Neural cell (in vitro differentiated cells): ENCODE measurements around the gene TMEM106B. TPM values are rescaled to one million over a fixed set of nuclear protein-coding genes. Genes with fewer than 3 reads are reported as not detected.

Experiments
- H2AFZ ChIP-seq: fragments of 200-600, 300-800 bp; sonication (generic), shearing (Covaris generic); 2 replicates; pipeline ENCODE4 v1.6.0; 2014; ENCODE audit warnings: low read depth, mild to moderate bottlenecking, antibody characterized with exemption, low read length, moderate library complexity
- H3F3A ChIP-seq: fragments of 200-600 bp; shearing (Covaris generic); 2 replicates; pipeline ENCODE4 v1.6.1; 2016; ENCODE audit warnings: mild to moderate bottlenecking, moderate library complexity, mixed read lengths, antibody characterized with exemption, low read length; ENCODE audit not compliant: insufficient read depth, poor library complexity, severe bottlenecking
- H3K27ac ChIP-seq: fragments of 200-600, 300-800 bp; sonication (generic), shearing (Covaris generic); 2 replicates; pipeline ENCODE4 v1.5.1; 2014; ENCODE audit warnings: mild to moderate bottlenecking, low read length, moderate library complexity
- H3K27me3 ChIP-seq: fragments of 300-800, 200-600 bp; sonication (generic), shearing (Covaris generic); 2 replicates; pipeline ENCODE4 v1.6.0; 2014; ENCODE audit warnings: mild to moderate bottlenecking, low read depth, low read length, moderate library complexity; ENCODE audit not compliant: insufficient read depth
- H3K36me3 ChIP-seq: fragments of 300-800, 200-600 bp; sonication (generic), shearing (Covaris generic); 2 replicates; pipeline ENCODE4 v1.5.1; 2014; ENCODE audit warnings: mild to moderate bottlenecking, antibody characterized with exemption, low read length, moderate library complexity; ENCODE audit not compliant: insufficient read depth
- H3K4me2 ChIP-seq: fragments of 300-800, 200-600 bp; sonication (generic), shearing (Covaris generic); 2 replicates; pipeline ENCODE4 v1.6.0; 2014; ENCODE audit warnings: mild to moderate bottlenecking, low read length
- H3K4me3 ChIP-seq: fragments of 300-800, 200-600 bp; sonication (generic), shearing (Covaris generic); 2 replicates; pipeline ENCODE4 v1.5.1; 2014; ENCODE audit warnings: mild to moderate bottlenecking, low read length, moderate library complexity
- H3K79me2 ChIP-seq: fragments of 200-600 bp; shearing (Covaris generic); replicated peaks from 2 replicates; pipeline ENCODE4 v1.6.0; 2014; ENCODE audit warnings: mild to moderate bottlenecking, low read length, moderate library complexity; ENCODE audit not compliant: insufficient read depth
- H3K9ac ChIP-seq: fragments of 300-800, 200-600 bp; sonication (generic), shearing (Covaris generic); 2 replicates; pipeline ENCODE4 v1.6.1; 2016; ENCODE audit warnings: mild to moderate bottlenecking, low read length, mixed read lengths
- H3K9me2 ChIP-seq: fragments of 200-600 bp; shearing (Covaris generic); 2 replicates; pipeline ENCODE4 v1.6.1; 2016; ENCODE audit warnings: mild to moderate bottlenecking, low read length, mixed read lengths; ENCODE audit not compliant: insufficient read depth
- H3K9me3 ChIP-seq: fragments of 200-600, 300-800 bp; sonication (generic), shearing (Covaris generic); 2 replicates; pipeline ENCODE4 v1.6.1; 2016; ENCODE audit warnings: mild to moderate bottlenecking, mixed run types, low read length, moderate library complexity, mixed read lengths
- H4K20me1 ChIP-seq: fragments of 200-600 bp; shearing (Covaris generic); 2 replicates; pipeline ENCODE4 v1.6.1; 2016; ENCODE audit warnings: mild to moderate bottlenecking, mixed run types; ENCODE audit not compliant: insufficient read depth
- EP300 ChIP-seq: fragments of 450-650 bp; conservative IDR thresholded peaks from 2 replicates; pipeline ENCODE4 v1.6.1; 2014; ENCODE audit warnings: antibody characterized with exemption, mild to moderate bottlenecking, moderate library complexity; ENCODE audit not compliant: poor library complexity, severe bottlenecking
- EZH2 ChIP-seq: fragments of 200-600, 300-800 bp; shearing (Covaris generic), sonication (generic); IDR thresholded peaks from 2 replicates; pipeline ENCODE4 v1.6.1; 2014; ENCODE audit warnings: antibody characterized with exemption, low read length, borderline replicate concordance, mild to moderate bottlenecking; ENCODE audit not compliant: insufficient read depth, poor library complexity, severe bottlenecking
- MXI1 ChIP-seq: fragments of 450-650 bp; conservative IDR thresholded peaks from 2 replicates; pipeline ENCODE4 v1.6.1; 2014; ENCODE audit warnings: antibody characterized with exemption, mild to moderate bottlenecking; ENCODE audit not compliant: poor library complexity, severe bottlenecking
- POLR2AphosphoS5 ChIP-seq: IDR thresholded peaks from 2 replicates; pipeline ENCODE4 v1.6.1; 2012
- RAD21 ChIP-seq: fragments of 450-650 bp; conservative IDR thresholded peaks from 2 replicates; pipeline ENCODE4 v1.6.1; 2014; ENCODE audit warnings: antibody characterized with exemption, mild to moderate bottlenecking, moderate library complexity
- SMC3 ChIP-seq: fragments of 450-650 bp; conservative IDR thresholded peaks from 2 replicates; pipeline ENCODE4 v1.6.1; 2014; ENCODE audit warnings: antibody characterized with exemption, mild to moderate bottlenecking, moderate library complexity; ENCODE audit not compliant: poor library complexity
- TAF1 ChIP-seq: IDR thresholded peaks from 2 replicates; pipeline ENCODE4 v1.6.1; 2012; ENCODE audit warnings: low read depth
- polyA plus RNA-seq: library from polyadenylated mRNA; depleted of rRNA; stranded (reverse); fragments of >200 nt; gene quantifications from 2 replicates; pipeline ENCODE4 v1.2.3, GENCODE V29; 2014
- TF ChIP-seq, protein P1 (sequence below): fragments of 450-650 bp; IDR thresholded peaks from 2 replicates; pipeline ENCODE4 v1.5.1; 2014; ENCODE audit warnings: antibody characterized with exemption, mild to moderate bottlenecking, moderate library complexity; ENCODE audit not compliant: poor library complexity, severe bottlenecking
- TF ChIP-seq, protein P2 (sequence below): IDR thresholded peaks from 2 replicates; pipeline ENCODE4 v1.6.1; 2012; ENCODE audit warnings: borderline replicate concordance

TMEM106B gene
- polyA plus RNA-seq, 1 donor from 2014 or later, result 61.4 TPM

DNA sequence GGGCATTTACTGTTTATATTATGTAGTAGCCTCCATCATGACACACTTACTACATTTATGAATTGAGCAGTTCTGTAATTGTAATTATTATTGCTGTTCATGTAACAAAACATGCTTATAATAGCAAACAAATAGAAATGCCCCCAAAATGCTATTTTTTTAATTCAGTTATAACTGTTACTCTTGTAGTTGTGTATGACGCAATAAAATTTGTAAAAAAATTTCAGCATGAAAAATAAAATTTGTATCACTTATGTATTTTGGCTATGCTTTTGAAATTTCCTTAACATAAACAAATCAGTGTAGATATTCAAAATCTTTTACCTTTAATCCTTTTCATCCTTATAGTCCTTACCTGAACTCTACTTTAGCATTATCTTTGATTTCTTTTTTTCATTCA lies 25.9 kb downstream of the TMEM106B start:
- Histone ChIP-seq H4K20me1 (no peaks in the 10 kb centered on the region), H3K9me3 (no peaks in the 10 kb centered on the region), H3K27ac (no peak overlapping the region), H3K36me3 (peaks cover 9% of the 10 kb centered on the region), H2AFZ (no peak overlapping the region), H3K4me2 (no peak overlapping the region), H3K79me2 (no peaks in the 10 kb centered on the region), H3K9me2 (no peaks in the 10 kb centered on the region), H3K4me3 (no peak overlapping the region), H3K9ac (no peak overlapping the region), H3K27me3 (no peaks in the 10 kb centered on the region), H3F3A (no peaks in the 10 kb centered on the region)
- no peak for TF ChIP-seq MXI1
- TF ChIP-seq EZH2, result no peak
- no peak for TF ChIP-seq RAD21
- TF ChIP-seq, protein P1, sequence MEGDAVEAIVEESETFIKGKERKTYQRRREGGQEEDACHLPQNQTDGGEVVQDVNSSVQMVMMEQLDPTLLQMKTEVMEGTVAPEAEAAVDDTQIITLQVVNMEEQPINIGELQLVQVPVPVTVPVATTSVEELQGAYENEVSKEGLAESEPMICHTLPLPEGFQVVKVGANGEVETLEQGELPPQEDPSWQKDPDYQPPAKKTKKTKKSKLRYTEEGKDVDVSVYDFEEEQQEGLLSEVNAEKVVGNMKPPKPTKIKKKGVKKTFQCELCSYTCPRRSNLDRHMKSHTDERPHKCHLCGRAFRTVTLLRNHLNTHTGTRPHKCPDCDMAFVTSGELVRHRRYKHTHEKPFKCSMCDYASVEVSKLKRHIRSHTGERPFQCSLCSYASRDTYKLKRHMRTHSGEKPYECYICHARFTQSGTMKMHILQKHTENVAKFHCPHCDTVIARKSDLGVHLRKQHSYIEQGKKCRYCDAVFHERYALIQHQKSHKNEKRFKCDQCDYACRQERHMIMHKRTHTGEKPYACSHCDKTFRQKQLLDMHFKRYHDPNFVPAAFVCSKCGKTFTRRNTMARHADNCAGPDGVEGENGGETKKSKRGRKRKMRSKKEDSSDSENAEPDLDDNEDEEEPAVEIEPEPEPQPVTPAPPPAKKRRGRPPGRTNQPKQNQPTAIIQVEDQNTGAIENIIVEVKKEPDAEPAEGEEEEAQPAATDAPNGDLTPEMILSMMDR, result no peak
- no peak for TF ChIP-seq SMC3
- TF ChIP-seq TAF1, result no peak
- TF ChIP-seq POLR2AphosphoS5, result no peak
- TF ChIP-seq, protein P2, sequence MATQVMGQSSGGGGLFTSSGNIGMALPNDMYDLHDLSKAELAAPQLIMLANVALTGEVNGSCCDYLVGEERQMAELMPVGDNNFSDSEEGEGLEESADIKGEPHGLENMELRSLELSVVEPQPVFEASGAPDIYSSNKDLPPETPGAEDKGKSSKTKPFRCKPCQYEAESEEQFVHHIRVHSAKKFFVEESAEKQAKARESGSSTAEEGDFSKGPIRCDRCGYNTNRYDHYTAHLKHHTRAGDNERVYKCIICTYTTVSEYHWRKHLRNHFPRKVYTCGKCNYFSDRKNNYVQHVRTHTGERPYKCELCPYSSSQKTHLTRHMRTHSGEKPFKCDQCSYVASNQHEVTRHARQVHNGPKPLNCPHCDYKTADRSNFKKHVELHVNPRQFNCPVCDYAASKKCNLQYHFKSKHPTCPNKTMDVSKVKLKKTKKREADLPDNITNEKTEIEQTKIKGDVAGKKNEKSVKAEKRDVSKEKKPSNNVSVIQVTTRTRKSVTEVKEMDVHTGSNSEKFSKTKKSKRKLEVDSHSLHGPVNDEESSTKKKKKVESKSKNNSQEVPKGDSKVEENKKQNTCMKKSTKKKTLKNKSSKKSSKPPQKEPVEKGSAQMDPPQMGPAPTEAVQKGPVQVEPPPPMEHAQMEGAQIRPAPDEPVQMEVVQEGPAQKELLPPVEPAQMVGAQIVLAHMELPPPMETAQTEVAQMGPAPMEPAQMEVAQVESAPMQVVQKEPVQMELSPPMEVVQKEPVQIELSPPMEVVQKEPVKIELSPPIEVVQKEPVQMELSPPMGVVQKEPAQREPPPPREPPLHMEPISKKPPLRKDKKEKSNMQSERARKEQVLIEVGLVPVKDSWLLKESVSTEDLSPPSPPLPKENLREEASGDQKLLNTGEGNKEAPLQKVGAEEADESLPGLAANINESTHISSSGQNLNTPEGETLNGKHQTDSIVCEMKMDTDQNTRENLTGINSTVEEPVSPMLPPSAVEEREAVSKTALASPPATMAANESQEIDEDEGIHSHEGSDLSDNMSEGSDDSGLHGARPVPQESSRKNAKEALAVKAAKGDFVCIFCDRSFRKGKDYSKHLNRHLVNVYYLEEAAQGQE, result no peak
- TF ChIP-seq EP300, result no peak

DNA sequence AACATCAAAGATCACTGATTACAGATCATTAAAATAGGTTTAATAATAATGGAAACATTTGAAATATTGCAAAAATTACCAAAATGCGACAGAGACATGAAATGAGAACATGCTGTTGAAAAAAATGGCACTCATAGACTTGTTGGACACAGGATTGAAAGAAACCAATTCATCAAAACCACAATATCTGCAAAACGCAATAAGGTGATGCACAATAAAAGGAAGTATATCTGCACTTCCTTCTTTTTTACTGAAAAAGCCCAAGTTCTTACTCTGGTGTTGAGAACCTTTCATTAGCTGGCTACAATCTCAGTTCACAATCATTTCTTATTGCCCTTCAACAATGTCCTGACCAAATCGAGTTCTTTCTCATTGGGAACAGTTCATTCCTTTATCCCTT lies 28.7 kb downstream of the TMEM106B start:
- no peaks in the 10 kb centered on the region for H4K20me1 ChIP-seq
- TF ChIP-seq SMC3 (no peak), EZH2 (no peak), RAD21 (no peak), MXI1 (no peak)
- TF ChIP-seq, protein P2, result no peak
- peaks cover 9% of the 10 kb centered on the region for H3K36me3 ChIP-seq
- no peaks in the 10 kb centered on the region for H3K9me2 ChIP-seq
- H3K9ac ChIP-seq, result no peak overlapping the region
- no peaks in the 10 kb centered on the region for H3K9me3 ChIP-seq
- H3K4me3 ChIP-seq, result no peak overlapping the region
- H3K79me2 ChIP-seq, result no peaks in the 10 kb centered on the region
- no peak overlapping the region for H2AFZ ChIP-seq
- no peaks in the 10 kb centered on the region for H3K27me3 ChIP-seq
- no peak overlapping the region for H3K4me2 ChIP-seq
- H3K27ac ChIP-seq, result no peak overlapping the region
- H3F3A ChIP-seq, result no peaks in the 10 kb centered on the region
